GM12891 (cell line): Measurements from ENCODE around the gene ORMDL3.

Experiments used
- PAX5 ChIP-seq: IDR thresholded peaks from 2 replicates; pipeline ENCODE4 v1.6.1; 2011; ENCODE audit warnings: low read length, moderate library complexity, mild to moderate bottlenecking; ENCODE audit not compliant: insufficient read depth, severe bottlenecking
- POLR2A ChIP-seq: IDR thresholded peaks from 2 replicates; pipeline ENCODE4 v1.6.1; 2011; ENCODE audit warnings: low read depth, low read length, control low read depth
- POLR2AphosphoS5 ChIP-seq: IDR thresholded peaks from 2 replicates; pipeline ENCODE4 v1.6.1; 2011; ENCODE audit warnings: low read depth, low read length, control low read depth
- SPI1 ChIP-seq: IDR thresholded peaks from 2 replicates; pipeline ENCODE4 v1.6.1; 2011; ENCODE audit warnings: low read depth, low read length, control low read depth
- TAF1 ChIP-seq: IDR thresholded peaks from 2 replicates; pipeline ENCODE4 v1.6.1; 2011; ENCODE audit warnings: low read depth, low read length, control low read depth

DNA sequence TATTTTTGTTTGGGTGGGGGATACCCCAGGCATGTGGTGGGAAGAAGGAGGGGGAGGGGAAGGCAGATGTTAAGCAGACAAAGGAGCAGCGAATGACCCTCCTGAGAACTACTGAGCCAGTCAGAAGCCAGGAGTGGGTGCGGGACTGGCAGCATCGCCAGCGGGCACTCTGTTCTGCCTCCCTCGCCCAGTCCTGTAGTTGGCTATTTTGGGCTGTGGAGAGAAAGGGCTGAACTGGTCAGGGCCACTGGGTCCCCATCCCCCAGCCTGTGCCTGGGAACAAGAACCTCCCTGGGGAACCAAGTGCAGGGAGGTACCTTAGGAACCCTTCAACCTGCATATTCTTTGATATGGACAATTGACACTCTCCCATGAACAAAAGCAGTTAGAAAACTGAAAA, 6.5 kb upstream of the ORMDL3 start:
- TF ChIP-seq POLR2A (no peak), POLR2AphosphoS5 (no peak), PAX5 (no peak), TAF1 (no peak), SPI1 (no peak)
